Measurements from ENCODE around the gene NTM.

Gene NTM

GRCh38 chr11:132251061-132251460 is 880.6 kb downstream of the NTM start:
- no peaks in the 10 kb centered on the region for H3K9me3 ChIP-seq (ENCODE audit: insufficient read depth, low read length)
- H3K36me3 ChIP-seq (replicated peaks; ENCODE audit: low read depth, low read length), result no peaks in the 10 kb centered on the region
- no peaks in the 10 kb centered on the region for H3K4me1 ChIP-seq (ENCODE audit: low read length)
- TF ChIP-seq EZH2phosphoT487 (IDR thresholded peaks at IDR 0.05; ENCODE audit: low read depth) (no peak), CTCF (IDR thresholded peaks at IDR 0.05; ENCODE audit: low read depth, low read length) (no peak)
- no peak overlapping the region for H3K9ac ChIP-seq (ENCODE audit: low read length)
- H3K27ac ChIP-seq (ENCODE audit: low read length), result no peak overlapping the region
- no peak overlapping the region for H2AFZ ChIP-seq (ENCODE audit: low read depth, low read length)
- H4K20me1 ChIP-seq (ENCODE audit: insufficient read depth, low read length), result no peaks in the 10 kb centered on the region
- H3K79me2 ChIP-seq (ENCODE audit: low read length), result no peaks in the 10 kb centered on the region
- no peak overlapping the region for H3K4me2 ChIP-seq (ENCODE audit: low read length)
- H3K27me3 ChIP-seq (ENCODE audit: low read depth, low read length), result peaks cover 39% of the 10 kb centered on the region
- no peak overlapping the region for H3K4me3 ChIP-seq (ENCODE audit: low read length)

- Histone ChIP-seq H3K79me2 (ENCODE audit: low read length) (no peaks in the 10 kb centered on the region), H3K4me2 (ENCODE audit: low read length) (no peak overlapping the region), H3K9me3 (ENCODE audit: insufficient read depth, low read length) (no peaks in the 10 kb centered on the region), H3K4me1 (ENCODE audit: low read length) (no peaks in the 10 kb centered on the region), H2AFZ (ENCODE audit: low read depth, low read length) (no peak overlapping the region), H3K27ac (ENCODE audit: low read length) (no peak overlapping the region), H3K9ac (ENCODE audit: low read length) (no peak overlapping the region), H3K4me3 (ENCODE audit: low read length) (no peak overlapping the region), H3K27me3 (ENCODE audit: low read depth, low read length) (peaks cover 49% of the 10 kb centered on the region), H3K36me3 (replicated peaks; ENCODE audit: low read depth, low read length) (no peaks in the 10 kb centered on the region), H4K20me1 (ENCODE audit: insufficient read depth, low read length) (no peaks in the 10 kb centered on the region)
- no peak for TF ChIP-seq EZH2phosphoT487 (IDR thresholded peaks at IDR 0.05; ENCODE audit: low read depth)
- no peak for TF ChIP-seq CTCF (IDR thresholded peaks at IDR 0.05; ENCODE audit: low read depth, low read length)
Measured at GRCh38 chr11:132253469-132254264, 883.3 kb downstream of the NTM start.

- no peak overlapping the region for H3K4me2 ChIP-seq (ENCODE audit: low read length)
- H2AFZ ChIP-seq (ENCODE audit: low read depth, low read length), result no peak overlapping the region
- no peaks in the 10 kb centered on the region for H3K79me2 ChIP-seq (ENCODE audit: low read length)
- no peak overlapping the region for H3K4me3 ChIP-seq (ENCODE audit: low read length)
- no peak overlapping the region for H3K9ac ChIP-seq (ENCODE audit: low read length)
- H4K20me1 ChIP-seq (ENCODE audit: insufficient read depth, low read length), result no peaks in the 10 kb centered on the region
- H3K36me3 ChIP-seq (replicated peaks; ENCODE audit: low read depth, low read length), result no peaks in the 10 kb centered on the region
- peaks cover 39% of the 10 kb centered on the region for H3K27me3 ChIP-seq (ENCODE audit: low read depth, low read length)
- no peaks in the 10 kb centered on the region for H3K9me3 ChIP-seq (ENCODE audit: insufficient read depth, low read length)
- no peak overlapping the region for H3K27ac ChIP-seq (ENCODE audit: low read length)
- H3K4me1 ChIP-seq (ENCODE audit: low read length), result no peaks in the 10 kb centered on the region
- TF ChIP-seq EZH2phosphoT487 (IDR thresholded peaks at IDR 0.05; ENCODE audit: low read depth) (no peak), CTCF (IDR thresholded peaks at IDR 0.05; ENCODE audit: low read depth, low read length) (no peak)
Measured at GRCh38 chr11:132254906-132255305, 884.5 kb downstream of the NTM start.

GRCh38 chr11:132256528-132257279 is 886.3 kb downstream of the NTM start:
- no peak overlapping the region for H3K9ac ChIP-seq (ENCODE audit: low read length)
- no peak overlapping the region for H2AFZ ChIP-seq (ENCODE audit: low read depth, low read length)
- no peak overlapping the region for H3K4me3 ChIP-seq (ENCODE audit: low read length)
- H3K36me3 ChIP-seq (replicated peaks; ENCODE audit: low read depth, low read length), result no peaks in the 10 kb centered on the region
- H3K4me1 ChIP-seq (ENCODE audit: low read length), result no peaks in the 10 kb centered on the region
- peaks cover 31% of the 10 kb centered on the region for H3K27me3 ChIP-seq (ENCODE audit: low read depth, low read length)
- H3K79me2 ChIP-seq (ENCODE audit: low read length), result no peaks in the 10 kb centered on the region
- no peak overlapping the region for H3K4me2 ChIP-seq (ENCODE audit: low read length)
- no peaks in the 10 kb centered on the region for H4K20me1 ChIP-seq (ENCODE audit: insufficient read depth, low read length)
- no peaks in the 10 kb centered on the region for H3K9me3 ChIP-seq (ENCODE audit: insufficient read depth, low read length)
- H3K27ac ChIP-seq (ENCODE audit: low read length), result no peak overlapping the region
- TF ChIP-seq CTCF (IDR thresholded peaks at IDR 0.05; ENCODE audit: low read depth, low read length) (no peak), EZH2phosphoT487 (IDR thresholded peaks at IDR 0.05; ENCODE audit: low read depth) (no peak)

Data from OCI-LY3 (cell line).